Endothelial cell of umbilical vein (primary cell): ENCODE data around the gene NCKAP5. TPM values are rescaled to one million over a fixed set of nuclear protein-coding genes. Genes with fewer than 3 reads are reported as not detected.

Experiments used
- BruUV-seq: library from RNA; stranded (reverse); fragments of 400-500 nt; replicated peaks from 2 replicates; lab custom pipeline; 2021; lab: Mats Ljungman, UMichigan
- CTCF ChIA-PET: fragments of 300-600, 350-600 bp; sonication (Branson Sonifier 250); formaldehyde crosslinking; loops from one replicate; lab custom pipeline; 2021; ENCODE audit warnings: antibody characterized with exemption, inconsistent platforms; lab: Charles Lee
- POLR2A ChIA-PET: fragments of 300-600, 350-600 bp; sonication (Branson Sonifier 250); formaldehyde crosslinking; loops from one replicate; lab custom pipeline; 2021; ENCODE audit warnings: antibody characterized with exemption, inconsistent platforms; lab: Charles Lee
- DNase-seq: peaks from one replicate; pipeline ENCODE4 v3.0.0-alpha.2; 2011; ENCODE audit warnings: low read depth, low spot score
- FAIRE-seq: peaks from 2 replicates; lab custom pipeline; 2011; peaks lifted over from hg19 to GRCh38; lab: Jason Lieb, UNC
- H2AFZ ChIP-seq: 2 replicates; pipeline ENCODE4 v1.6.0; 2012; ENCODE audit warnings: low read depth, low read length, control low read depth, inconsistent platforms
- H3K27ac ChIP-seq: 2 replicates; pipeline ENCODE4 v1.5.1; 2011; ENCODE audit warnings: low read depth, mild to moderate bottlenecking, control low read depth, low read length, moderate library complexity; ENCODE audit not compliant: insufficient read depth
- H3K27me3 ChIP-seq, 2 experiments: 2 replicates each; pipeline versions ENCODE4 v1.6.0 to v1.6.1; 2011; ENCODE audit warnings: low read length in 2 of 2, mixed read lengths in 1 of 2; ENCODE audit not compliant: control insufficient read depth in 2 of 2, insufficient read depth in 2 of 2
- H3K36me3 ChIP-seq, 2 experiments: 2 replicates in 1 of 2; 3 replicates in 1 of 2; pipeline ENCODE4 v1.5.1; 2011; ENCODE audit warnings: low read length in 2 of 2, mild to moderate bottlenecking in 1 of 2, moderate library complexity in 1 of 2; ENCODE audit not compliant: control insufficient read depth in 2 of 2, insufficient read depth in 2 of 2; ENCODE audit errors: extremely low read depth in 1 of 2
- H3K4me1 ChIP-seq: 3 replicates; pipeline ENCODE4 v1.5.1; 2011; ENCODE audit warnings: mild to moderate bottlenecking, low read length; ENCODE audit not compliant: control insufficient read depth, insufficient read depth; ENCODE audit errors: extremely low read depth
- H3K4me2 ChIP-seq: 2 replicates; pipeline ENCODE4 v1.6.1; 2011; ENCODE audit warnings: low read length, control low read depth, mixed read lengths; ENCODE audit not compliant: insufficient read depth
- H3K4me3 ChIP-seq, 3 experiments: fragments of 200-600 bp in 1 of 3; sonication (generic), shearing (Covaris generic) in 1 of 3; replicated peaks in 1 of 3; 2 replicates each; pipeline ENCODE4 v1.5.1; 2011 to 2016; ENCODE audit warnings: control low read depth in 3 of 3, low read length in 3 of 3, mild to moderate bottlenecking in 2 of 3, inconsistent platforms in 1 of 3, low read depth in 1 of 3, moderate library complexity in 1 of 3; ENCODE audit not compliant: insufficient read depth in 1 of 3
- H3K79me2 ChIP-seq: 2 replicates; pipeline ENCODE4 v1.6.0; 2012; ENCODE audit warnings: low read length, inconsistent platforms; ENCODE audit not compliant: control insufficient read depth, insufficient read depth
- H3K9ac ChIP-seq: replicated peaks from 2 replicates; pipeline ENCODE3; 2011; ENCODE audit warnings: low read length, control low read depth; ENCODE audit not compliant: insufficient read depth; ENCODE audit errors: extremely low read depth
- H3K9me1 ChIP-seq: replicated peaks from 3 replicates; pipeline ENCODE4 v1.6.0; 2011; ENCODE audit warnings: mild to moderate bottlenecking, low read length; ENCODE audit not compliant: control insufficient read depth, insufficient read depth; ENCODE audit errors: extremely low read depth
- H3K9me3 ChIP-seq: replicated peaks from 2 replicates; pipeline ENCODE4 v1.5.1; 2012; ENCODE audit warnings: low read length, inconsistent platforms; ENCODE audit not compliant: control insufficient read depth, insufficient read depth
- H4K20me1 ChIP-seq: replicated peaks from 2 replicates; pipeline ENCODE3; 2011; ENCODE audit warnings: mild to moderate bottlenecking, low read length; ENCODE audit not compliant: control insufficient read depth, insufficient read depth; ENCODE audit errors: extremely low read depth
- FOS ChIP-seq: IDR thresholded peaks from 2 replicates; pipeline ENCODE4 v1.6.1; 2011; ENCODE audit warnings: mild to moderate bottlenecking, low read length, moderate library complexity, borderline replicate concordance; ENCODE audit not compliant: insufficient read depth
- GATA2 ChIP-seq: IDR thresholded peaks from 2 replicates; pipeline ENCODE4 v1.7.0; 2011; ENCODE audit warnings: low read depth, mild to moderate bottlenecking, moderate library complexity, mixed read lengths, low read length; ENCODE audit not compliant: insufficient read length, insufficient read depth
- JUN ChIP-seq: IDR thresholded peaks from 2 replicates; pipeline ENCODE4 v1.6.1; 2011; ENCODE audit warnings: borderline replicate concordance, low read depth; ENCODE audit not compliant: insufficient read length, insufficient read depth
- MAX ChIP-seq: IDR thresholded peaks from 2 replicates; pipeline ENCODE4 v1.6.1; 2011; ENCODE audit not compliant: insufficient read depth, insufficient read length
- POLR2A ChIP-seq: IDR thresholded peaks from 2 replicates; pipeline ENCODE4 v1.6.1; 2012; ENCODE audit warnings: low read depth, mild to moderate bottlenecking, control low read depth, low read length
- POLR2AphosphoS5 ChIP-seq: IDR thresholded peaks from 2 replicates; pipeline ENCODE4 v1.6.1; 2012; ENCODE audit warnings: low read depth, mild to moderate bottlenecking, control low read depth, low read length, moderate library complexity; ENCODE audit not compliant: insufficient read depth
- dilution Hi-C: fragments of 300-500 bp; cut with MboI; formaldehyde crosslinking; loops from one replicate; pipeline ENCODE4 v1.15.0; 2019; ENCODE audit warnings: low sequenced_read_pairs; ENCODE audit not compliant: extremely low pct_ligation_motif_present
- intact Hi-C: fragments of 100-400 bp; cut with micrococcal nuclease; formaldehyde crosslinking; loops from one replicate; pipeline ENCODE4 v1.10.0; 2022
- polyA plus RNA-seq, 4 experiments: library from polyadenylated mRNA; depleted of rRNA in 3 of 4; stranded (reverse) in 3 of 4; unstranded in 1 of 4; fragments of >200 nt; gene quantifications; 2 replicates each; pipeline versions ENCODE4 v1.2.1 to v1.2.3, GENCODE V29; 2011 to 2012; ENCODE audit warnings: missing spikeins in 1 of 4
- total RNA-seq: library from RNA; stranded (reverse); gene quantifications from 2 replicates; pipeline ENCODE4 v1.2.3, GENCODE V29; 2021

NCKAP5 gene
- total and polyA plus RNA-seq, 2 donors (not counting 3 experiments of a cell fraction or from before 2014, with no cell fraction given) = 0.47 to 3.3 TPM

GRCh38 chr2:132690664-132691303 is 877.5 kb downstream of the NCKAP5 start:
- no peak overlapping the region for H3K9ac ChIP-seq
- peaks cover 0 to 2% of the 10 kb centered on the region in 2 experiments for H3K27me3 ChIP-seq
- no peaks in the 10 kb centered on the region for H3K9me3 ChIP-seq
- ChIA-PET POLR2A (no interaction called here), CTCF (no interaction called here)
- H3K36me3 ChIP-seq = no peaks in the 10 kb centered on the region
- H4K20me1 ChIP-seq = no peaks in the 10 kb centered on the region
- TF ChIP-seq POLR2A = no peak
- TF ChIP-seq GATA2 = no peak
- no peak for TF ChIP-seq MAX
- no peak overlapping the region for H2AFZ ChIP-seq
- H3K4me1 ChIP-seq = no peaks in the 10 kb centered on the region
- H3K79me2 ChIP-seq = no peaks in the 10 kb centered on the region
- H3K4me2 ChIP-seq = no peak overlapping the region
- no peak overlapping the region for H3K27ac ChIP-seq
- DNase-seq = no peak
- no peak for FAIRE-seq
- intact Hi-C loops (no loop called here), dilution Hi-C loops (no loop called here)
- BruUV-seq = no TSS peak
- no peaks in the 10 kb centered on the region for H3K9me1 ChIP-seq
- no peak overlapping the region for H3K4me3 ChIP-seq

- H2AFZ ChIP-seq = no peak overlapping the region
- ChIA-PET CTCF (interaction anchor here (1.1 to 1.3 kb wide), 2 partner anchors 24 to 490 kb away, joined by 3 to 4 read pairs; no protein-coding TSS in a partner anchor), POLR2A (no interaction called here)
- intact Hi-C loops (no loop called here), dilution Hi-C loops (no loop called here)
- no peaks in the 10 kb centered on the region for H4K20me1 ChIP-seq
- no peaks in the 10 kb centered on the region for H3K36me3 ChIP-seq
- H3K4me3 ChIP-seq = no peak overlapping the region
- H3K27ac ChIP-seq = no peak overlapping the region
- peak; percentile 37 for DNase-seq
- peak; percentile 70 for FAIRE-seq
- no peak for TF ChIP-seq POLR2AphosphoS5
- peak; percentile 27 for TF ChIP-seq JUN
- peak; percentile 19 for TF ChIP-seq FOS
- peaks cover 0 to 1% of the 10 kb centered on the region in 2 experiments for H3K27me3 ChIP-seq
- no peak overlapping the region for H3K9ac ChIP-seq
- no TSS peak for BruUV-seq
- peaks cover 7% of the 10 kb centered on the region for H3K4me1 ChIP-seq
- no peaks in the 10 kb centered on the region for H3K9me1 ChIP-seq
- H3K9me3 ChIP-seq = no peaks in the 10 kb centered on the region
- no peak overlapping the region for H3K4me2 ChIP-seq
- H3K79me2 ChIP-seq = no peaks in the 10 kb centered on the region
These were observed 886.5 kb downstream of the NCKAP5 start for GRCh38 chr2:132681766-132682165.
